GM21447 (cell line): ENCODE results near the gene SRPX2.

Experiments used
- ATAC-seq: cut with Tn5 transposase; IDR thresholded peaks from one replicate; pipeline ENCODE4 v1.9.1; 2021; ENCODE audit not compliant: unreplicated experiment

SRPX2 gene

DNA sequence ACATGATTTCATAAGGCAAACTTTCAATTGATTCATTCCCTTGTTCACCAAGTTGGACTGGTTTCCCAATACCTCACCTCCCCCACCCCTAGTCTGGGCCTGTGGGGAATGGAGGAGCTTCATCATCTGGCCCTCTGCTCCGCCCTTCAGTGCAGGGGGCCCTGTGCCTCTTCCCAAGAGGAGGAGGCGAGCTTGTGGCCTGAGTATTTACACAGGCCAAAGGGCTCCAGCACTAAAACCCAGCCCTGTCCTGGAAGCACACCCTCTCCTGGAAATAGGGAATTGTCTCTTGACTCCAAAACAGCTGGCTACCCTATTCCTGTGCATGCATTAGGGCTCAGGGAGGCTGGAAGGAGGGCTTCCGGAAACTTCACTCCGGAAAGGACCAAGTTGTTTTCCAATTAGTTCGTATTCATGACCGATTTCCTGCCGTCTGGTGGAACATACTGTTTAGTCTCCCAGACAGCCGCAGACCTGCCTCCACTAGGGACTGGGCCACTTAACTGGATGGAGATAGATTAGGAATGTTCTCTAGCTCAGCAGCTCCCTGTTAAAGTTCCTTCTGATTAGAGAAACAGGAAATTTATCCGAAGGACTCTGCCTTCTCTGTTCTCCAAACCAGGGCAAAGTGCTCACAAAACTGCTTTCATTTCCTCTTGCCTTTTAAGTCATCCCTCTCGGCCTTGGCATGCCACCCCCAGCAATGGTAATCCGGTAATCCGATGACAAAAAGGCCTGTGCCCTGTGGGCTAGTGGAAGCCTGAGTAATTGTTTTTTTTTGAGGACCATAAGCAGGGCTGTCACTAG is 5.8 kb downstream of the SRPX2 start:
- ATAC-seq: no peak

- no peak for ATAC-seq
Observed at GRCh38 chrX:100650841-100651240, 6.8 kb downstream of the SRPX2 start.

DNA sequence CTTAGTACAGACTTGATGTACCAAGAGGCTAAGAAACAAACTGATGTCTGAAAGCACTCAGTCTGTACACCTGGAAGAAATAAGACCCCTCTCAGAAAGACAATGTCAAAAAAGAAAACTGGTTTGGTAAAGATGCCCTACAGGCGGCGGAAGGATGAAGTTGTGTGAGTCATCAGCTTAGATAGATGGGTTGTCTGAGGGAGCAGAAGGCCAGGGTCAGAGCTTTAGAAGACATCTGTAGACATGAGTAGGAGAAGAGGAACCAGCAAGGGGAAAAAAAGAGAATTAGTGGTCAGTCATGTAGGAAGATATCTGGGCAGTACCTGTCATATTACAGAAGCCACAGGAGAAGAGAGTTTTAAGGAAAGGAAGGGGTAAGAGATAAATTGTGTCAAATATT is 8.3 kb downstream of the SRPX2 start:
- no peak for ATAC-seq

- ATAC-seq: no peak
Observed at GRCh38 chrX:100654261-100654660, 10.3 kb downstream of the SRPX2 start.

DNA sequence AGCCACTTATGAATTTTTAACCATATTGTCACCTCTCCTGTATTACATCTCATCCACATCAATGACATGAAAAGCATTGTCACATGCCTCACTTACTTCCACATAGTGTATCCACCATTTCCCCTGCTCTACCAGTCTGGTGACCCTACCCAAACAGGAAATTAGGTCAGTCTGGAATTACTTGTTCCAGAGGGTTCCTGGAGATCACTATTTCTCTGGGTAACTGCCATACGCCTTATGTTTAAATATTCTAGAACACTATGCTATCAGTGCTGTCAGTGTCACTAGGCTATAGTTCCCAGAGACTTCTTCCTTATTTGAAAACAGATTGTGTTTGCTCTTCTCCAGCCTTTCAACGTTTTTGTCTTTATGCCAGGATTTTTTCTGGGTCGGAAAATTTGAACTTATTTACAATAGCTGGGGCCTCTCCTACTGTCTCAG is 15.0 kb downstream of the SRPX2 start:
- ATAC-seq: no peak

- no peak for ATAC-seq
Observed at GRCh38 chrX:100659431-100660137, 15.6 kb downstream of the SRPX2 start.

DNA sequence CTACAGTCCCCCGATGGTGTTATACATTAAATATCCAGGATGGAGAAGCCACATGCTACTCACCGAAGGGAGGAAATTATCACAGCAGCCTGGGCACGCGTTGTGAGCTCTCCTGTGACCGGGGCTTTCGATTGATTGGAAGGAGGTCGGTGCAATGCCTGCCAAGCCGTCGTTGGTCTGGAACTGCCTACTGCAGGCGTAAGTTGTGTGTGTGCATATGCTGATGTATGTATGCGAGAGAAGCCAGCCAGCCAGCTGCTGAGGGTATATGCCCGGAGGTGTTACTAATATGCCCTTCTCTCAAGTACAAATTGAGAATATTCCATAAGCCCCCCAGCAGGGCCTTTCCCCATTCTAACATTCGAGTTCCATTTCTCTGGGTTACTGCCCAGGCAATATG is 18.2 kb downstream of the SRPX2 start:
- ATAC-seq: no peak

DNA sequence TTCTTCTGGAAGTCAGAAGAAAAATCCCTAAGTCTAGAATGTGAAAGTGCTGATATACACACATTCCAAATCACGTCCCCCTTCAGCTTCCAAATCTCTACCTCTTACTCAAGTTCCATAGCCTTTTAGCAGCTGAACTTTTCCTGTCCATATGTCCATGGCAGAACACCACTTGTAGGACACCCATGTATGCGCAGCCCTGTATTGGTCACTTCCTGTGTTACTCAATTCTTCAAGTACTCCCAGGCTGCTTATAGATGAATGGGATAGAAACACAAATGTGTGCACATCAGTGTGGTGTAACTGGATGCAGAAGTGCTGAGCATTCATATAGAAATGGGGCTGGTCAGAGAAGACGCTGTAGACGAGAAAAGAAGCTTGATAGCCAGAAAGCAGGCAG is 18.8 kb downstream of the SRPX2 start:
- no peak for ATAC-seq

DNA sequence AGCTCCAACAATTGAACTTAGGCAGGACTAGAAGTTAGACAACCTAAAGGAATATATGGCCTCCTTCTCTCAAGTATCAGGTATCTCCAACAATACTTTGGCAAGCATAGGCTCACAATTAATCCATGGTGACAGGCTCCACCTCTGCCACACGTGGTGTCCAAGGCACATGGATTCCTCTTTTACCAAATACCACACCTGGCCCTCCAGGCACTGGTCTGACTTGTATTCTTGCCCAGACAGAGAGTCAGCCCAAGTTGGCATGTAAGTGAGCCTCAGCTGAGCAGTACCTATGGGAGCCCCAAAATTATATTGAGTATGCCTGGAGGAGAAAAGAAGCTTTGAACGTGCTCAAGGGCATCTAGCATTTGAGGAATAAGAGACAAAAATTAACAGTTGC is 19.6 kb downstream of the SRPX2 start:
- ATAC-seq: no peak

GRCh38 chrX:100672966-100673365 is 29.0 kb downstream of the SRPX2 start:
- ATAC-seq: no peak

DNA sequence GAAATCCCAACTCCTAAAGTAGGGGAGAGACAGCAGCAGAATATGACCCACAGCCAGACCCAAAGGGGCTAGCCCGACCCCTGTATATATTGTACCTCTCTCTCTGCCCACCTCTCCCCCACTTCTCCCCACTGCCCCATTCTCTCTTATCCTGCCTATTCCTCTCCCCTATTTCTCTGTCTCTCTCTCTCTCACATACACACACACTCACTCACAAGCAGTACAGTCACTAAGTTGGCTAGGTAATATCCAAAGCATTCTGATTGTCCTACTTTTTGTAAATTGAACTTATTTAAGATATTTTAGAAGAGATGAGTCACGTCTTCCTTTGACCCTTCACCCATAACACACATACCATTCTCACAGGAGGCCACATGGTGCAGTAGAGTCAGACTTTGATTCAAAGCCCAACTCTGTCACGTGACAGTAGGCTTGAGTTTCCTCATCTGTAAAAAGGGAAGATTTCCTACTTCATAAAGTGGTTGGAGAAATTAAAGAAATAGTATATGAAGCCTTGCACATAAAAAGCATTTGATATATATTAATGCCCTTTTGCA is 29.5 kb downstream of the SRPX2 start:
- no peak for ATAC-seq

DNA sequence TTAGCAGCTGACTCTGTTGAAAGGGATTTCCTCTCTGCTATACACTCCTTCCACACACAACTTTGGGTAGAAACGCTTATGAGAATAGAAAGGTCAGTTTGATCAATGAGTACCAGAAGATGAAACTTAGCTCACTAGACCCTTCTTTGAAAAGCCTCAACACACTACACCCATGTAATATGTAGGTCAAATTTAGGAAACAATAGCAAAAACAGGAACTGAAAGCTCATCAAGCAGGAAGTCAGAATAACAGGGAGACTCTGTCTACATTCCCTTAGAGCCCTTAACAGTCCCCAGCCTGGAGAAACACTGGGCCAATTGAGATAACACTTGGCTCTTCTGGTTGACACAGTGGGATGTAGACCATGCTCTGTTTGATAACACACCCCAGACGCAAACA is 30.7 kb downstream of the SRPX2 start:
- ATAC-seq: no peak

DNA sequence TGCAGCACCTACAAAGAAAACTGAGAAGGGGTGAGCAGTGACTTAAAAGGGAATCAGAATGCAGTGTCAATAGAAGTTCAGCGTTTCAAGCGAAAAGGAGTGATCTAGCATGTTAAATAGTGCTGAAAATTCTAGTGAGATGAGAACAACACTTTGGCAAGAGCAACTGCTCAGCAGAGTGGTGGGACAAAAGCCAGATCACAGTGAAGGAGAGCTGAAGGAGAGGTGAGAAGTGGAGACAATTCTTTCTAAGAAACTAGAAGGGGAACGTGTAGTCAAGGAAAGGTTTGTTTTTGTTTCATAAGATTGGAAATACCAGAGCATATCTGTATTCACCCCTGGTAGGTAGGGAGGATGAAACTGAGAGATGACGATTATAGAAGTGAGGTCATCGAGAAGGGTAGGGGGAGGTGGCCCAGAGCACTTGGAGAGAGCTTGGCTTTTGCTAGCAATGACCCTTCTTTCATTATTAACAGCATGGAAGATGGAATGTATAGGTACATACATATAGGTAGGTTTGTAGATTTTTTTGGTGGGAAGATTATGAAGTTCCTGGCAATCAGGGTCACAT is 33.7 kb downstream of the SRPX2 start:
- no peak for ATAC-seq

DNA sequence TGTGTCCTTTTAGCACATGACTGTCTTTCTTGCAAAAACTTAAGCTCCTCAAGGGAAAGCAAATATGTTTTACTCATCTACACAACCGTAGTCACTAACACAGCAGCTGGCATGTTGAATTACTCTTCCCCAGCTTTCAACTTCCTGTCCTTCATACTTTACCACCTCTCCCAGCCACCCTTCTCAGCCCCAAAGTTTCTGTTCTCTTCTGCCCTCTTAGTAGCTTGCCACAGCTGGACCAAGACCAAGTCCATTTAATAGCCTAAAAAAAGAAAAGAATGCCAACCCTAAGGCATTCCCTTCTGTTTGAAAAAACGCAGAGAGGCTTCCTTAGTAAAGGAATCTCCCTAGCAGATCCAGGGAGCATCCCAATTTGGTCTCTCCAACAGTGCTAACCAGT is 36.8 kb downstream of the SRPX2 start:
- no peak for ATAC-seq

GRCh38 chrX:100681599-100681998 is 37.6 kb downstream of the SRPX2 start:
- ATAC-seq: no peak

GRCh38 chrX:100682939-100683338 is 38.9 kb downstream of the SRPX2 start:
- no peak for ATAC-seq

- peak; percentile 66 for ATAC-seq
Observed at GRCh38 chrX:100685284-100685996, 41.4 kb downstream of the SRPX2 start.

GRCh38 chrX:100685997-100686305 is 42.0 kb downstream of the SRPX2 start:
- ATAC-seq: no peak

DNA sequence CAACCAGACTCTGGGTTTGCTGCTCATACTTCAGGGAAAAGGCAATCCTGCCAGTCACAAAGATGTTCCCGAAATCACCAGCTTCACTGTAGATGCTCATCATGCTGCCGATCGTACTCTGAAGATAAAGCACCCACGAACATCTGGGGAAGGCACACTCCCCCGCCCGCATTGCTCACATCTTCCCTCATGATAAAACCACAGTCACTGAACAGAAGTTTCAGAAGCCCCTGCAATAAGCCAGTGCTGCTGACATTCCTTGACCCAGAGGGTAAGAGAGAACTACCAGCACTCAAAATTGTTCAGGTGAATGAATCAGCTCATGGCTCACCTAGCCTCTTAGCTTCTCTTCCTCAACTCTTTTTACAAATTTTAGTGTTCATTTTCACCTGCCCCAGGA is 43.1 kb downstream of the SRPX2 start:
- peak; percentile 35 for ATAC-seq

DNA sequence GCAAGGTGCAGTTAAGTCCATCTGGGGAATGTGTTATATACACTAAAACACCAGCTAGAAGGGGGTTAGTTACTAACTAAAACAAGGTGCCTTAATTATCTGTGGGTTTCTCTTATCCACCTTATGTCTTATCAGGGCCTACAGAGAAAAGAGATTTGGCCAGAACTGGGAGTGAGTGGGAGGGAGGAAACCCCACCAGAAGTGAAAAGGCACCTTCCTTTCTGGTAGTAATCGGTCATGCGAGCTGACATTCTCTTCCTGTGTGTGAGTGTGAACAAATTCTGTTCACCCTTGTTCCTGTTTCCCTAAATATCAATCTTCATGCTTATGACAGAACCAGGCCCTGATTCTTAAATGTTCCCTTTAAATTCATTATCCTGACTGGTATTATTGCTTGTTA is 43.5 kb downstream of the SRPX2 start:
- ATAC-seq: peak; percentile 72

GRCh38 chrX:100695302-100695701 is 51.3 kb downstream of the SRPX2 start:
- ATAC-seq: no peak
